Esophagus (tissue), 2 donors: ENCODE data around the gene INVS. TPM values are rescaled to one million over a fixed set of nuclear protein-coding genes. Genes with fewer than 3 reads are reported as not detected.
"Not testable (repeated sequence)": the region's sequence is repeated elsewhere in the genome, so short reads cannot be mapped to it uniquely, and the experiment has no call there.

Experiments
- H3K27ac ChIP-seq, 2 donors: one replicate each; pipeline ENCODE4 v1.5.1; 2013; ENCODE audit warnings: low read depth in 2 of 2, mild to moderate bottlenecking in 2 of 2, inconsistent platforms in 1 of 2, low read length in 1 of 2, moderate library complexity in 1 of 2
- H3K27me3 ChIP-seq, 2 donors: one replicate each; pipeline ENCODE4 v1.6.1; 2013; ENCODE audit warnings: low read length in 2 of 2, control low read depth in 1 of 2, mild to moderate bottlenecking in 1 of 2; ENCODE audit not compliant: insufficient read depth in 2 of 2, control insufficient read depth in 1 of 2
- H3K36me3 ChIP-seq, 2 donors: one replicate each; pipeline ENCODE4 v1.6.1; 2013; ENCODE audit warnings: low read length in 1 of 2; ENCODE audit not compliant: control insufficient read depth in 2 of 2, insufficient read depth in 2 of 2
- H3K4me1 ChIP-seq, 2 donors: one replicate each; pipeline ENCODE4 v1.6.1; 2013; ENCODE audit warnings: low read length in 1 of 2; ENCODE audit not compliant: control insufficient read depth in 2 of 2, insufficient read depth in 2 of 2
- H3K4me3 ChIP-seq, 2 donors: one replicate each; pipeline ENCODE4 v1.5.1; 2013; ENCODE audit warnings: low read length in 2 of 2, mild to moderate bottlenecking in 2 of 2, low read depth in 1 of 2, moderate library complexity in 1 of 2
- H3K9me3 ChIP-seq, 2 donors: one replicate each; pipeline ENCODE4 v1.6.1; 2013; ENCODE audit warnings: mild to moderate bottlenecking in 2 of 2, low read depth in 1 of 2, low read length in 1 of 2, moderate library complexity in 1 of 2; ENCODE audit not compliant: control insufficient read depth in 2 of 2, insufficient read depth in 1 of 2
- WGBS, 2 donors: extraction: QIAGEN DNeasy Blood & Tissue Kit; methylation state at CpG; one replicate each; pipeline ENCODE4 v1.1.7; 2013; 5-methylcytosine and 5-hydroxymethylcytosine counted together
- polyA plus RNA-seq, 2 donors: library from polyadenylated mRNA; stranded (reverse); fragments of 200-250 nt; gene quantifications; one replicate each; pipeline ENCODE4 v1.2.3, GENCODE V29; 2013
- donor health status: healthy with polysubstance abuse.
- donor health status: Bipolar disorder and iron deficiency.

Gene INVS
- polyA plus RNA-seq, 2 donors = 3.2 to 3.3 TPM

- not testable (repeated sequence) for H3K36me3 ChIP-seq, H3K9me3 ChIP-seq, H3K4me1 ChIP-seq, H3K27ac ChIP-seq, H3K4me3 ChIP-seq, H3K27me3 ChIP-seq
- WGBS, 2 donors = 98% methylated on average over 4 of the region's 4 CpGs
Observed at GRCh38 chr9:100076256-100076655, 22.8 kb upstream of the INVS start.

- Histone ChIP-seq H3K27ac (no peak overlapping the region), H3K4me1 (no peaks in the 10 kb centered on the region), H3K27me3 (no peaks in the 10 kb centered on the region), H3K4me3 (no peak overlapping the region), H3K36me3 (no peaks in the 10 kb centered on the region), H3K9me3 (no peaks in the 10 kb centered on the region)
Observed at GRCh38 chr9:100082782-100083181, 16.3 kb upstream of the INVS start.

DNA sequence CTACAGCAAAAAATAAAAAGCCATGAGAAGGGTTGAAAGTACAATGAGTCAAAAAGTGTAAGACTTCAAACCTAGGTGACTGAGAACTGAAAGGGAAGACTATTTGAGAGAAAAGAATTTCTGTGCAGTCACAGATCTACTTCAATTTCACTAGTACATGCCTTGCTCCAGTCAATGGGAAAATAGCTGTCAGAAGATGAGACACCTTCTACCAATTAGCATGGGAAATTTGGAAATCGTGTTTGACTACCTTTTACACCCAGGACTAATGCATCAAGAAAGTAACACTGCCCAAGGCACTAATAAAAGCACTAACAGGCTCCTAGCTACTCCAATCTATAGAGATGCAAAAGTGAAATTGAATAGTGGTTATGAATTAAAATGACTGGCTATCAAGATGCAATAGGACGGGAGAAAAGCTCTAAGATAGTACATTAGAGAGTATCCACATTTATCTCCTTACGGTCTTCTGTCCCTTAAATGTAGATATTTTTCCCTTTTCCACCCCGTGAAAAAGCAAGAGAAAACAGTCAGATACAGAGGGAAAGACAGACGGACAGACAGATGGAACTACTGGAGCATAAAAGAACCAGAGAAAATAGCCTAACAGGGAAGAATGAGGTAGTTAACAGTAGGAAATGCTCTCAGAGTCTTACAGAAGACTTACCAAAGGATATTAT is 15.5 kb upstream of the INVS start:
- H3K9me3 ChIP-seq = no peaks in the 10 kb centered on the region

DNA sequence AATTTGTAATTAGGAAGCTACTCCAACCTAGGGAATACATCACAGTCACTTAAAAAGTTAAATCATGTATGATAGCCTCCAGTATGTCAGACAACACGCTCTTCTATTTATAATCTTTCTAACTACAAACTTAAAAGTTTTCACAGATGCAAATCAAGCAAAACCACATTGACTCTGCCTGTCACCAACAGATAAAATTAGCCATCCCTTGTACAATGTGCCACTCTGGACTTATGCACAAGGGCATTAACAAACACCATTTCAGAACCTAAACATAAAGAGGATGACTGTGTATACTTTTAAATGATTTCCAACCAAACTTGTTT is 15.0 kb upstream of the INVS start:
- H3K4me1 ChIP-seq = no peaks in the 10 kb centered on the region
- H3K9me3 ChIP-seq = no peaks in the 10 kb centered on the region
- WGBS, 2 donors = 65 to 73% methylated on average over 1 of the region's 1 CpG
- H3K27me3 ChIP-seq = no peaks in the 10 kb centered on the region
- H3K4me3 ChIP-seq = no peak overlapping the region
- H3K27ac ChIP-seq = no peak overlapping the region
- no peaks in the 10 kb centered on the region for H3K36me3 ChIP-seq

More for the DNA sequence above, 15.5 kb upstream of the INVS start:
- Histone ChIP-seq H3K27ac (no peak overlapping the region), H3K4me1 (no peaks in the 10 kb centered on the region), H3K4me3 (no peak overlapping the region), H3K27me3 (no peaks in the 10 kb centered on the region), H3K36me3 (no peaks in the 10 kb centered on the region)
- WGBS, 2 donors = 74 to 76% methylated on average over 5 of the region's 5 CpGs

- no peaks in the 10 kb centered on the region for H3K36me3 ChIP-seq
- no peaks in the 10 kb centered on the region for H3K4me1 ChIP-seq
- no peaks in the 10 kb centered on the region for H3K9me3 ChIP-seq
- no peak overlapping the region for H3K4me3 ChIP-seq
- WGBS, 2 donors = 79 to 83% methylated on average over 5 of the region's 5 CpGs
- H3K27me3 ChIP-seq = no peaks in the 10 kb centered on the region
- no peak overlapping the region for H3K27ac ChIP-seq
Observed at GRCh38 chr9:100084734-100085133, 14.3 kb upstream of the INVS start.

DNA sequence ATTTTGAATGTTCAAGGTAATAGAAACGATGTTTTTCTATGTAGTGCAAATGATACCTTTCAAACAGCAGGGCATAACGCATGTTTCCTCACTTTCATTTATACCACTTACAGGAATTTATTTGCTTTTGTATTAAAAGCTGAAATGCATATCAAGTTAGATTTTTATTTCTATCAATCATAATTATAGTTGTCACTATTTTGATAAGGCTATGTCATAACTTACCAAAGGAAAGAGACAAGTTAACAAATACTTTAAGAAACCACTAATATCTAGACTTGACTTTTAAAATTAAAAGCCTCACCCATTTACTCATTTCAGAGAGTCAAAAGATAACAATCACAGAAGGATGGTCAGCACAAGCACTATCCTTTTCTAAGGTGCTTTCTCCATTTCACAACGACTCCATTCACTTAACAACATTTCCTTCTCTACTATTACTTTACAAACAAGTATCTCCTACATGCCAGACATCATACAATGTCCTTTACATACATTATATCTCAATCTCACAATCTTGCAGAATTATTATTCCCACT is 12.9 kb upstream of the INVS start:
- Histone ChIP-seq H3K4me3 (no peak overlapping the region), H3K4me1 (no peaks in the 10 kb centered on the region), H3K36me3 (no peaks in the 10 kb centered on the region), H3K27ac (no peak overlapping the region), H3K27me3 (no peaks in the 10 kb centered on the region), H3K9me3 (no peaks in the 10 kb centered on the region)
- 86 to 87% methylated on average over 3 of the region's 3 CpGs for WGBS, 2 donors

DNA sequence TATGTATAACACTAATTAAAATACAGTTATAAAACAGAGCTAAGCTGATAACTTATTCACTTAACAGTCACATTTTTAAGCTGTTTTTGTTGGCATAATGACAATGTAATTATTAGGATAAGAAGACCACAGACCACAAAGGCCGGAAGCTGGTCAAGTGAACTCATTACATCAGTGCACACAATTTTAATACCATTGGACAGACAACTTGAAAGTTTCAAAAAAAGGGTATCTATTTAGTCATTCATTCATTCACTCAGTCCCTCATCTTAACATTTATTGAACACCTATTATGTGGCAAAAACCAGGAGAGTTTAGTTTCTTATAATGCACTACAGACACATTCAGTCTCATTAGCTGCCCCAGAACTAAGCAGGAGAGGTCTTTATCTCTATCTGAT is 11.8 kb upstream of the INVS start:
- Histone ChIP-seq H3K27ac (no peak overlapping the region), H3K9me3 (no peaks in the 10 kb centered on the region), H3K4me1 (no peaks in the 10 kb centered on the region), H3K36me3 (no peaks in the 10 kb centered on the region), H3K4me3 (no peak overlapping the region), H3K27me3 (no peaks in the 10 kb centered on the region)
- WGBS, 2 donors = 68 to 76% methylated on average over 1 of the region's 1 CpG

DNA sequence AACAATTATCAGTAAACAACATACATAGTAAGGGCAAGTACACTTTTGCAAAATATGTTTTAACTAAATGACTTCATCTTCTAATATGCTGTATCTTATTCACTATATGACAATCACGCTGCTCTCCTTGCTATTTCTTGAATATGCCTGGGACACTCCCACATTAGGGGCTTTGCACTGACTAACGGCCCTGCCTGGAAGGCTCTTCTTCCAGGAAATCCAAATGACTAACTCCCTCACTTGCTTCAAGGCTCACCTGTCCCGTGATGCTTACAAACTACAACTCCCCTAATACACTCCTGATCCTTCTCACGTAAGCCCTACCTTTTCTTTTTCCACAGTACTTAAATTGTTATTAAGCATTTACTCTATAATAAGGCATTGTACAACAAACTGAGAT is 10.8 kb upstream of the INVS start:
- no peak overlapping the region for H3K27ac ChIP-seq
- no peaks in the 10 kb centered on the region for H3K9me3 ChIP-seq
- no peaks in the 10 kb centered on the region for H3K36me3 ChIP-seq
- H3K4me1 ChIP-seq = no peaks in the 10 kb centered on the region
- no peak overlapping the region for H3K4me3 ChIP-seq
- 51 to 58% methylated on average over 4 of the region's 4 CpGs for WGBS, 2 donors
- H3K27me3 ChIP-seq = no peaks in the 10 kb centered on the region

DNA sequence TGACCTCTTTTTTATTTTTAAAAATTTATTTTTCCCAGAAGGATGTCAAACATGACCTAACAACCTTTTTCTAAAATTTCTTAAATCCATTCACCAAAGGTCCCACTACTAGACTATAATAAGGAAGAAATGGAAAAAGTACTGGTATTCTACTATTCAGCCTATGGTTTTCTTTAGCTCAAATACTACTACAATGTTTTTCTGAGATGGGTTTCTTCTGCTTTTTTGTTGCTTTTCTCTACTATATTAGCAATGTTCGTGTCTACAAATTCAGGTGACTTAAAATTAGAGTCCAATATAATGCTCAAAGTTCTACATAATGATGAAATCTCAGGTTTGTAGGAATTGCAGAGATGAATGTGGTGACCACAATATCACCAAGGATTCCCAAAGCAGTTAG is 8.2 kb upstream of the INVS start:
- Histone ChIP-seq H3K27ac (no peak overlapping the region), H3K4me3 (no peak overlapping the region), H3K9me3 (no peaks in the 10 kb centered on the region), H3K4me1 (no peaks in the 10 kb centered on the region), H3K36me3 (no peaks in the 10 kb centered on the region), H3K27me3 (no peaks in the 10 kb centered on the region)
- WGBS, 2 donors = 100% methylated on average over 1 of the region's 1 CpG

DNA sequence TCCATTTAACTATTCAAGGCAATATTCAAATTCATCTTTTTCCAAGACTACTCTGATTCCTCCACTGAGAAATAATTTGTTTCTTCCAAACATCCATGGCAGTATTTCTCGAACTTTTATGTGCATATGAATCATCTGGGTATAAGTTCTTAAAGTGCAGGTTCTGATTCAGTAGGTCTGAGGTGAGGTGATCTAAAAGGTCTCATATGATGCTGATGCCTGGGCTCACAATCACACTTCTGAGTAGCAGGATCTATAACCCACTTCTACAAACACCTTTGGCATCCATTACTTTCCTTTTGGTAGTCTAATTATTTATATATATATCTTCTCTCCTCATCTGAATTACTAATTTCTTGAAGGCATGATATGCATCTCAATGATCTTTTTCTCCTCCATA is 7.4 kb upstream of the INVS start:
- H3K36me3 ChIP-seq = no peaks in the 10 kb centered on the region
- no peaks in the 10 kb centered on the region for H3K27me3 ChIP-seq
- no peaks in the 10 kb centered on the region for H3K9me3 ChIP-seq
- no peak overlapping the region for H3K27ac ChIP-seq
- 81 to 84% methylated on average over 1 of the region's 1 CpG for WGBS, 2 donors
- H3K4me3 ChIP-seq = no peak overlapping the region
- no peaks in the 10 kb centered on the region for H3K4me1 ChIP-seq
